ENCODE results near the gene LRP3.

The LRP3 gene

DNA sequence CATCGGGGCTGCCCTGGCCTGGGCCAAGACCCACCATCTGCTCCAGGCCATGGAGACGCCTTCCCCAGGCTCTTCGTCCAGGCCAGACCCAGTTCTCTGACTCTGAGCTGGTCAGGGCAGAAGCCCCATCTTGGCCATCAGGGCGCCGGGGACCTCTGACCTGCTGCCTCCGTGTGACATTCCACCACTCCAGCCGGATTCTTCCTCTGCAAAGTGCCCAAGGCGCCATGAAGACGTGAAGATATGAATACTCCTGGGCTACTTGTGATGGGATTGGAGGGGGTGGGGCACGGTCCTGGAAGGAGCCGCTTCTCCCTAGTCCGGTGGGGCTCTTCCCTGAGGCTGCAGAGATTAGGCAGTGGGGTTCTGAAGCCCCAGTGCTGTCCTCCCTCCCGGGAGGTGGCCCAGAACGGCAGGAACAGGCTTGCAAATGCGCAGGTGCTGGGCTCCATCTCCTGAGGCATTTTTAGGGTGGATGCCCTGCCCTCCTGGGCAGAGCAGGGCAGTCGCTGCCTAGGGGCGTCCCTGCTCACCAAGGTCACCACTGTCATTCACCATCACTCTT lies 57.5 kb downstream of the LRP3 start:
- DNase-seq (ENCODE audit: low read depth, low spot score) = no peak

DNA sequence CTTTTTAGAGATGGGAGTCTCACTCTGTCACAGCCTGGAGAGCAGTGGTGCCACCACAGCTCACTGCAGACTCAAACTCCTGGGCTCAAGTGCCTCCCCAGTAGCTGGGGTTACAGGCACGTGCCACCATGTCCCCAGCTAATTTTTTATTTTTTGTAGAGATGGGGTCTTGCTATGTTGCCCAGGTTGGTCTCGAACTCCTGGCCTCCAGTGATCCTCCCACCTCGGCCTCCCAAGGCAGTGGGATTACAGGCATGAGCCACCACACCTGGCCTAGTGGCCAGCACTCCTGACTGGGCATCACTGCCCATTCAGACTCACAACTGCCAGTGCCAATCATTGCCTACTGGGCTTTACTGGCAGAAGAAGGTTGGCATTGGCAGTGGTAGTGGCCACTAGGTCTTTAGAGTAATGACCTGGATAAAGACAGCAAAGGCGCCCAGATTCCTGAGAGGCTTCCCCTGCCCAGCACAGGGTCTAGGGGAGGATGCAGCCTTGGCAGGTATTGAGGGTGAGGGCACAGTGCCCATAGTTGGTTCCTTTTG lies 58.4 kb downstream of the LRP3 start:
- no peak for DNase-seq (ENCODE audit: low read depth, low spot score)

DNA sequence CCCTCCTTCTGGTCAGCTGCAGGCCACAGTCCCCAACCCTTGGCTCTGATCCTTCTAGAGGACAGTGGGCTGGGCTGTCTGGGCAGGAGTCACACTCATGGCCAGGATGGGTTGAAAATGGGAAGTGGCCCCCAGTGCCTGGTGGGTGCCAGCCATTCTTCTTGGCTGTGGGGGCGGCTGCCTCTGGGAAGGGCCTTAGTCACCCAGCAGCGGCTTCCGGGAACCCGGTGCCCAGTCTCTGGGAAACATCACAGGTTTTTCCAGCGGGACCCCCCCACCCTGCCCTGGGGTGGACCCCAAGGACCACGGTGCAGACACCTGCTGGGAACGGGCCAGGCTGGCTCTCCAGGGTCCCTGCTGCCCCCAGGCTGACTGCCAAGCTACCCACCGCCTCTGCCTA lies 58.8 kb downstream of the LRP3 start:
- no peak for DNase-seq (ENCODE audit: low read depth, low spot score)

DNA sequence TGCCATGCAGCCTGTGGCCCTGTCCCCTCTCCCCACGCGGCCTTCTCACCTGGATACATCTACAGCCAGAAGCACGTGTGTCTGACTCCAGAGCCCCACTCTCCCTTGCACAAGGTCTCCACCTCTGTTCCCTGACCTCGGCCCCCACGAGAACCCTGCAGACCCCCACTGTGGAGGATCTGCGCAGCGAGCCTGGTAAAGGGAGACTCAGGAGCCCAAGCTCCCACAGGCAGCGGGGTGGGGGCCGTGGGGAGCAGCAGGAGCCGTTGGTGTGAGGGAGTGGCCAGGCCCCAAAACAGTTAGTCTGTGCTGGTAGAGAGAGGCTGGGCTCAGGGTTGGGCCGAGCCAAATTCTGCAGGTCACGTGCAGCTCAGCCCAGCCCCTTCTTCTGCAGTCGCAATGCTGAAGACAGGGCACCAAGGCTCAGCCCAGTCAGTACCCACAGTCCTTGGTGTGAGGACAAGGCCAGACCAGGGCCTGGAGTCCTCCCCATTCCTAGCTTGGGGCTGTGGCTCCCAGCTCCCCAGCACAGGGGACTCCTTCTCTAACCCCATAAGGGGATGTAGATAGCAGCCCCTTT lies 60.2 kb downstream of the LRP3 start:
- no peak for DNase-seq (ENCODE audit: low read depth, low spot score)

DNA sequence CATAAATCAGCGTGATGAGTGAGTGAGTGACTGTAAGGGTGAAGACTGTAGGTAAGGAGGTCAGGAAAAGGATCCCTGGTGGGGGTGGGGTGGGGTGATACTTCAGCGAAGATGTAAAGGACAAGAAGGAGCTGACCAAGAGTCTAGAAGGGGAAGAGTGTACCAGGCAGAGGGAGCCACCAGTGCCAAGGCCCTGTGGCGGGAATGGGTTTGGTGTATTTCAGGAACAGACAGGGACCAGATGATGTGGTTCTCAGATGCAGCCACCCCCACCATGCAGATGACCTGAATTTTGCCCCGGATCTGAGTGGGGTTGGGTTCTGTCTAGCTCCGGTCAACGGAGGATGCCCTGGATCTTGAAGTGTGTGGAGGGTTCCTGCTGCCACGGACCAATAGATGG lies 61.7 kb downstream of the LRP3 start:
- DNase-seq (ENCODE audit: low read depth, low spot score) = no peak

DNA sequence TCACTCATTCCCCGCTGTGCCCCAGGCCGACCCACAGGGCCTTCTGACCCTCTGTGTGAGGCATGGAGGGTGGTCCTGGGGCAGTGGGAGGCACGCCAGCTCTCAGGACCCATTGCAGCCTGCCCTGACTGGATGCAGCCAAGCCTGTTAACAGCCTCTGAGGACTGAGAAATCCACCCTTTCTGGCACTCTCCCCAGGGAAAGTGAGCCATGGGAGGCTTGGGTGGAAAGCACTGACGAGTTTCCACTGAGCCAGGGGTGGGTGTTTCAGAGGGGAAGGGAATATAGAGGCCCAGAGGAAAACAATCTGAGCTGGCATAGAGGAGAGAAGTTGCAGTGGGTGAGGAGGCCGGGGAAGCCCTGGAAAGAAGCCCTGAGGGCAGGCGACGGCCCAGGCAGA lies 62.1 kb downstream of the LRP3 start:
- DNase-seq (ENCODE audit: low read depth, low spot score) = no peak

DNA sequence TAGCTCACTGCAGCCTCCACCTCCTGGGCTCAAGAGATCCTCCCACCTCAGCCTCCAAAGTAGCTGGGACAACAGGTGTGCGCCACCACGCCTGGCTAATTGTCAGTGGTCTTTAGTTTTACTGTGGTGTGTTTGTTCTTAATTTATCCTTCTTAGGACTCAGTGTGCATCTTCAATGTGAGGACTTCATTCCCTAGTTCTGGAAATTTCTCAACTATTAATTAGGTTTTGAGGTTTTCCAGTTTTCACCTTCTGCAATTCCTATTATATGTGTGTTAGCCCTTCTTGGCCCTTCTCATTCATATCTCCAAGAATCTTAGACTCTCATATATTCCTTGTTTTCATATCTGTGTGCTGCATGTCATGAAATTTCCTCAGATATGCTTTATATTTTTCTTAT lies 63.7 kb downstream of the LRP3 start:
- DNase-seq (ENCODE audit: low read depth, low spot score) = no peak

All from activated naive CD8-positive, alpha-beta T cell treated with anti-CD3 and anti-CD28 coated beads, Interleukin-2, amount 50 U/mL, for 16 hours (primary cell).